ENCODE measurements around the gene UBE2J1. TPM values are rescaled to one million over a fixed set of nuclear protein-coding genes. Genes with fewer than 3 reads are reported as not detected.

UBE2J1 gene
- total RNA-seq, 1 experiment from 2014 or later: 23.3 TPM

- Histone ChIP-seq H3K9ac (ENCODE audit: low read length) (no peak overlapping the region), H3K27me3 (ENCODE audit: insufficient read depth, low read length) (no peaks in the 10 kb centered on the region), H3K4me2 (ENCODE audit: low read length) (peak overlapping the region; percentile 16), H3K4me3 (replicated peaks in 1 of 2; ENCODE audit: low read depth in 1 of 2, low read length in 2 of 2) (no peak overlapping the region), H3K36me3 (ENCODE audit: control insufficient read depth in 1 of 2, insufficient read depth in 2 of 2, low read length in 2 of 2) (no peaks in the 10 kb centered on the region), H3K27ac (ENCODE audit: low read depth, low read length) (no peak overlapping the region), H3K4me1 (ENCODE audit: control insufficient read depth in 1 of 2, insufficient read depth in 2 of 2, low read length in 2 of 2) (peaks cover 0 to 8% of the 10 kb centered on the region in 2 experiments; a peak in 2 of 4 replicates), H3K79me2 (ENCODE audit: insufficient read depth, low read length) (no peaks in the 10 kb centered on the region), H3K9me3 (ENCODE audit: control insufficient read depth in 1 of 2, insufficient read depth in 1 of 2, low read depth in 1 of 2, low read length in 2 of 2) (no peaks in the 10 kb centered on the region), H4K20me1 (ENCODE audit: insufficient read depth) (no peaks in the 10 kb centered on the region), H2AFZ (ENCODE audit: low read depth, low read length, poor library complexity, severe bottlenecking) (no peak overlapping the region), H3K9me2 (ENCODE audit: insufficient read depth) (no peaks in the 10 kb centered on the region)
- RAD21 ChIA-PET (ENCODE audit: low non-redundant PET in 1 of 2, low total read pairs in 2 of 2, uncharacterized antibody in 2 of 2, unreplicated experiment in 2 of 2): no interaction called here
- CTCF ChIA-PET: interaction anchor here (1.0 kb wide), 1 partner anchor 13 kb away, joined by 3 read pairs; no protein-coding TSS in a partner anchor
- no TSS peak for BruUV-seq (replicated peaks)
- TF ChIP-seq SIN3A (IDR thresholded peaks at IDR 0.05; ENCODE audit: low read depth) (no peak), FOSL1 (IDR thresholded peaks at IDR 0.05; ENCODE audit: low read depth) (0 out of 2 replicates have a peak, but pooled peaks have one; percentile 10), ZNF274 (IDR thresholded peaks at IDR 0.05; ENCODE audit: low read depth, low read length) (no peak), POLR2AphosphoS5 (IDR thresholded peaks at IDR 0.05; ENCODE audit: low read depth, low read length) (no peak)
- POLR2A ChIA-PET: no interaction called here
- ATAC-seq (no peak), DNase-seq (ENCODE audit: low read depth, low spot score) (no peak)
- intact Hi-C loops (cut with micrococcal nuclease): no loop called here
These were observed 32.7 kb upstream of the UBE2J1 start for GRCh38 chr6:89385156-89385667.

GRCh38 chr6:89381031-89381430 is 28.5 kb upstream of the UBE2J1 start:
- no peak overlapping the region for H3K4me2 ChIP-seq (ENCODE audit: low read length)
- ATAC-seq: no peak
- BruUV-seq (replicated peaks): no TSS peak
- intact Hi-C loops (cut with micrococcal nuclease): no loop called here
- no peak for DNase-seq (ENCODE audit: low read depth, low spot score)
- ChIA-PET POLR2A (no interaction called here), CTCF (interaction anchor here (1.5 kb wide), 1 partner anchor 9 kb away, joined by 6 read pairs; no protein-coding TSS in a partner anchor), RAD21 (ENCODE audit: low non-redundant PET in 1 of 2, low total read pairs in 2 of 2, uncharacterized antibody in 2 of 2, unreplicated experiment in 2 of 2) (no interaction called here)
- H3K9me2 ChIP-seq (ENCODE audit: insufficient read depth): no peaks in the 10 kb centered on the region
- H3K4me3 ChIP-seq (replicated peaks in 1 of 2; ENCODE audit: low read depth in 1 of 2, low read length in 2 of 2): no peak overlapping the region
- H3K9me3 ChIP-seq (ENCODE audit: control insufficient read depth in 1 of 2, insufficient read depth in 1 of 2, low read depth in 1 of 2, low read length in 2 of 2): no peaks in the 10 kb centered on the region
- H3K79me2 ChIP-seq (ENCODE audit: insufficient read depth, low read length): no peaks in the 10 kb centered on the region
- no peaks in the 10 kb centered on the region for H3K27me3 ChIP-seq (ENCODE audit: insufficient read depth, low read length)
- peaks cover under 1 to 8% of the 10 kb centered on the region in 2 experiments; a peak in 3 of 4 replicates for H3K4me1 ChIP-seq (ENCODE audit: control insufficient read depth in 1 of 2, insufficient read depth in 2 of 2, low read length in 2 of 2)
- TF ChIP-seq FOSL1 (IDR thresholded peaks at IDR 0.05; ENCODE audit: low read depth) (no peak), TCF7L2 (IDR thresholded peaks at IDR 0.05; ENCODE audit: borderline replicate concordance, extremely low read depth, insufficient read depth, insufficient read length) (no peak), SIN3A (IDR thresholded peaks at IDR 0.05; ENCODE audit: low read depth) (no peak), ELF1 (IDR thresholded peaks at IDR 0.05; ENCODE audit: borderline replicate concordance, low read depth) (no peak), ZFX (IDR thresholded peaks at IDR 0.05) (no peak), CBX3 (IDR thresholded peaks at IDR 0.05; ENCODE audit: low read depth) (no peak), EZH2 (IDR thresholded peaks at IDR 0.05) (no peak), REST (IDR thresholded peaks at IDR 0.05; ENCODE audit: low read depth) (no peak), POLR2A (IDR thresholded peaks at IDR 0.05; ENCODE audit: borderline replicate concordance, extremely low read depth, insufficient read depth, insufficient read length) (no peak), MAX (IDR thresholded peaks at IDR 0.05) (no peak), ATF3 (IDR thresholded peaks at IDR 0.05) (no peak), SP1 (IDR thresholded peaks at IDR 0.05; ENCODE audit: low read depth) (no peak)
- no peak overlapping the region for H3K27ac ChIP-seq (ENCODE audit: low read depth, low read length)
- H3K9ac ChIP-seq (ENCODE audit: low read length): no peak overlapping the region
- H4K20me1 ChIP-seq (ENCODE audit: insufficient read depth): no peaks in the 10 kb centered on the region
- no peaks in the 10 kb centered on the region for H3K36me3 ChIP-seq (ENCODE audit: control insufficient read depth in 1 of 2, insufficient read depth in 2 of 2, low read length in 2 of 2)
- no peak overlapping the region for H2AFZ ChIP-seq (ENCODE audit: low read depth, low read length, poor library complexity, severe bottlenecking)
